ENCODE results near the gene FGFR2. TPM values are rescaled to one million over a fixed set of nuclear protein-coding genes. Genes with fewer than 3 reads are reported as not detected.

FGFR2 gene
- total and polyA plus RNA-seq, 11 donors: 0.13 to 4.1 (median 0.35) TPM; not detected in 1

- intact Hi-C loops (cut with DNase I): no loop called here
- 80 to 83% (median 82%) methylated on average over 5 of the region's 5 CpGs for WGBS, 4 donors
These were observed 86.3 kb downstream of the FGFR2 start for GRCh38 chr10:121511943-121512342.

GRCh38 chr10:121511460-121511859 lies 86.8 kb downstream of the FGFR2 start:
- WGBS, 4 donors: 82 to 87% (median 84%) methylated on average over 4 of the region's 4 CpGs
- no peak for DNase-seq

More at GRCh38 chr10:121511943-121512342, 86.3 kb downstream of the FGFR2 start:
- DNase-seq: no peak
- H3K4me1 ChIP-seq: no peaks in the 10 kb centered on the region
- TF ChIP-seq CTCF (IDR thresholded peaks at IDR 0.05) (no peak), POLR2A (IDR thresholded peaks at IDR 0.05) (no peak)
- no peak overlapping the region for H3K27ac ChIP-seq
- no peaks in the 10 kb centered on the region for H3K36me3 ChIP-seq
- no peak overlapping the region for H3K4me3 ChIP-seq
- ATAC-seq: no peak
- H3K27me3 ChIP-seq: peaks cover 0 to 4% (median 0%) of the 10 kb centered on the region in 9 donors
- no peaks in the 10 kb centered on the region for H3K9me3 ChIP-seq

GRCh38 chr10:121510201-121510771 lies 88.0 kb downstream of the FGFR2 start:
- Histone ChIP-seq H3K4me3 (no peak overlapping the region), H3K36me3 (no peaks in the 10 kb centered on the region), H3K27me3 (peaks cover 0 to 4% (median 0%) of the 10 kb centered on the region in 9 donors), H3K9me3 (no peaks in the 10 kb centered on the region), H3K4me1 (no peaks in the 10 kb centered on the region), H3K27ac (peak overlapping the region in 1 of 12 donors; percentile 17)
- intact Hi-C loops (cut with DNase I): no loop called here
- 86 to 88% (median 87%) methylated on average over 14 of the region's 14 CpGs for WGBS, 4 donors
- TF ChIP-seq POLR2A (IDR thresholded peaks at IDR 0.05) (no peak), CTCF (IDR thresholded peaks at IDR 0.05) (no peak)
- ATAC-seq (no peak), DNase-seq (no peak)

More at GRCh38 chr10:121511460-121511859, 86.8 kb downstream of the FGFR2 start:
- intact Hi-C loops (cut with DNase I): no loop called here
- Histone ChIP-seq H3K4me3 (no peak overlapping the region), H3K36me3 (no peaks in the 10 kb centered on the region), H3K27me3 (peaks cover 0 to 4% (median 0%) of the 10 kb centered on the region in 9 donors), H3K27ac (no peak overlapping the region), H3K9me3 (no peaks in the 10 kb centered on the region), H3K4me1 (no peaks in the 10 kb centered on the region)
- no peak for TF ChIP-seq POLR2A (IDR thresholded peaks at IDR 0.05)
- TF ChIP-seq CTCF (IDR thresholded peaks at IDR 0.05): no peak
- ATAC-seq: no peak

GRCh38 chr10:121509796-121510195 lies 88.4 kb downstream of the FGFR2 start:
- Histone ChIP-seq H3K27ac (no peak overlapping the region), H3K9me3 (no peaks in the 10 kb centered on the region), H3K36me3 (no peaks in the 10 kb centered on the region), H3K27me3 (peaks cover 0 to 4% (median 0%) of the 10 kb centered on the region in 9 donors), H3K4me1 (no peaks in the 10 kb centered on the region), H3K4me3 (no peak overlapping the region)
- ATAC-seq: no peak
- no peak for DNase-seq
- WGBS, 4 donors: 76 to 90% (median 83%) methylated on average over 3 of the region's 3 CpGs
- TF ChIP-seq CTCF (IDR thresholded peaks at IDR 0.05) (no peak), POLR2A (IDR thresholded peaks at IDR 0.05) (no peak)
- intact Hi-C loops (cut with DNase I): no loop called here

Measured in heart left ventricle (tissue), 16 donors.